Measurements from ENCODE around the gene DNAH6.

DNA sequence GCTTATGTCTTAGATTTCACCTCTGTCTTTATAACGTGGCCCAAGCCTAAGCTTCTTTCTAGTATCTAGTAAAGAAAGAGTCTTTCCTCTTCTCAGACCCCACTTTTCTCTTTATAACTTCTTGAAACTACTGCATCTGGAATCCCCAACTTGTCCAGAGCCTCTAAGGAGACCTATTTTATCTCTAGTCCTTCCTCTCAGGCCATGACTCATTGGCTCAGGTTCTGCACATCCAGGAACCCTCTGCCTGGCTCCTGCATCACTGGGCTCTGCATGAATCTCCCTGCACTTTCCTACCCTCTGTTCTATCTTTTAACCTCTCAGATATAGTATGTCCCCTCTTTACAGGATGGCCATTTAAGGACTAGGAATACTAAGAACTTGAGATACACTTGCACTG lies 124.7 kb downstream of the DNAH6 start:
- TF ChIP-seq, protein P1, sequence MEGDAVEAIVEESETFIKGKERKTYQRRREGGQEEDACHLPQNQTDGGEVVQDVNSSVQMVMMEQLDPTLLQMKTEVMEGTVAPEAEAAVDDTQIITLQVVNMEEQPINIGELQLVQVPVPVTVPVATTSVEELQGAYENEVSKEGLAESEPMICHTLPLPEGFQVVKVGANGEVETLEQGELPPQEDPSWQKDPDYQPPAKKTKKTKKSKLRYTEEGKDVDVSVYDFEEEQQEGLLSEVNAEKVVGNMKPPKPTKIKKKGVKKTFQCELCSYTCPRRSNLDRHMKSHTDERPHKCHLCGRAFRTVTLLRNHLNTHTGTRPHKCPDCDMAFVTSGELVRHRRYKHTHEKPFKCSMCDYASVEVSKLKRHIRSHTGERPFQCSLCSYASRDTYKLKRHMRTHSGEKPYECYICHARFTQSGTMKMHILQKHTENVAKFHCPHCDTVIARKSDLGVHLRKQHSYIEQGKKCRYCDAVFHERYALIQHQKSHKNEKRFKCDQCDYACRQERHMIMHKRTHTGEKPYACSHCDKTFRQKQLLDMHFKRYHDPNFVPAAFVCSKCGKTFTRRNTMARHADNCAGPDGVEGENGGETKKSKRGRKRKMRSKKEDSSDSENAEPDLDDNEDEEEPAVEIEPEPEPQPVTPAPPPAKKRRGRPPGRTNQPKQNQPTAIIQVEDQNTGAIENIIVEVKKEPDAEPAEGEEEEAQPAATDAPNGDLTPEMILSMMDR (IDR thresholded peaks at IDR 0.05; ENCODE audit: low read depth, low read length), result no peak
- no peak for TF ChIP-seq EZH2phosphoT487 (IDR thresholded peaks at IDR 0.05; ENCODE audit: low read depth)

All from OCI-LY3 (cell line).